ELR (cell line): ENCODE results near the gene KRT2.

ENCODE experiments used
- DNase-seq: peaks from one replicate; pipeline ENCODE4 v3.0.0-alpha.2; 2015; ENCODE audit warnings: low read depth

The KRT2 gene

DNA sequence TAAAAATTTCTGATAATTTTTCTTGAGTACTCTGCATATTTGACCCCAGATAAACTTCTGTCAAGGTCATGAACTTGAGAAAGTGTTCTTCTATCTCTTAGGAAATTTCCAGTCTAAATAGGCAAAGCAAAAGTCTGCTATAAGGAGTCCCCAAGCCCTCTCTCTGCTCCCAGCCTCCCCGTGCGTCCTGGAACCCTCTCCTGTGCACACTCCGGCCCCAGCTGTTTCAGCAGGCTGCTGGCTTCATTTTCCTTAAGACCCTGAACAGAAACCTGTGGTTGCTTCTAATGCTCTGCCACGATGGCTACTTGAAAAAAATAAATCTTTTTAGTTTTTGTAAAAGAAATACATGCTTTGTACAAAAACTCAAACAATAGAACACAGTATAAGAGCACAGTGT is 14.7 kb downstream of the KRT2 start:
- no peak for DNase-seq

DNA sequence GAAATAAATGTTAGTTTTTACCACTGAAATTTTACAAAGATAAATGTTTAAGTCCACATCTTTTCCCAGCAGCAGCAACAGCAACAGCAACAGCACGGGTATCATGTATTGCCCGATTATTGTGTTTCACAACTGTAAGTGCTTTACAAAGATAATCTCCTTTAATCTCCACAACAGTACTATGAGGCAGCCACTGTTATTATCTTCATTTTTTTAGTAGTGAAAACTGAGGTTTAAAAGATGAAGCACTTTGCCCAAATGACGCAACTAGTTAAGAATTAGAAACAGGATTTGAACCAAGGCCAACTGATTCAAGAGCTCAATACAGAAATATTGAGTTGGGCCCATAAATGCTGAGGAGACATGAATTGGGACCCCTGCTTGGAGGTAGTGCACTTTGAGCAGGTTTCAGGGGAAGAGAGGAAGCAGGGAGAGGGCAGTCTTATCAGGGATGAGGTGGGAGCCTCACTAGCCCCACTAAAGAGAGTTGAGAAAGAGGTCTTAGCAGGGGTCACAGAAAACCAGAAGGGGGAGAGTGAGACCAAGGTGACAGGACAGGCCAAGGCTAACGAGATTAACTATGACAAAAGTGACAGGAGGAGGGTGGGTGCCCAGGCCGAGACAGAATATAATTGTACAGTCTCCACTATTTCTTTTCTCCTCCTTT is 15.3 kb downstream of the KRT2 start:
- DNase-seq, result no peak

DNA sequence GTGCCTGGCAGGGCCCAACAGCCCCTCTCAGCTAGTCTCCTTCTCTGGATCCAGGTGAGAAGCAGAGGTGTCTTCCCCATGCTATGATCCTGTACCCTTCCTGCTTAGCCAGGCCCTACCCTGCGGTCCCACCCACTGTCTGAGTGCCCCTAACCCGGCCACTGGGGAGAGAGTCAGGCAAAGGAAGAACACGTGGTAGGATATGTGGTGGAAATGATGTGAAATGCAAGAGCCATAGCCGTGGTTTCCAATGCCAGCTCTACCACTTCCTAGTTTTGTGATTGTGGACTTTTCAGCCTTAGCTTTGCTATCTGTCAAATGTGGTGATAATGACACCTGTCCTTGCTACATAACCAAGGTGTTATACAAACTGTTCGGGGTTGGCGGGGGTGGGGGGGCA is 15.8 kb downstream of the KRT2 start:
- no peak for DNase-seq

DNA sequence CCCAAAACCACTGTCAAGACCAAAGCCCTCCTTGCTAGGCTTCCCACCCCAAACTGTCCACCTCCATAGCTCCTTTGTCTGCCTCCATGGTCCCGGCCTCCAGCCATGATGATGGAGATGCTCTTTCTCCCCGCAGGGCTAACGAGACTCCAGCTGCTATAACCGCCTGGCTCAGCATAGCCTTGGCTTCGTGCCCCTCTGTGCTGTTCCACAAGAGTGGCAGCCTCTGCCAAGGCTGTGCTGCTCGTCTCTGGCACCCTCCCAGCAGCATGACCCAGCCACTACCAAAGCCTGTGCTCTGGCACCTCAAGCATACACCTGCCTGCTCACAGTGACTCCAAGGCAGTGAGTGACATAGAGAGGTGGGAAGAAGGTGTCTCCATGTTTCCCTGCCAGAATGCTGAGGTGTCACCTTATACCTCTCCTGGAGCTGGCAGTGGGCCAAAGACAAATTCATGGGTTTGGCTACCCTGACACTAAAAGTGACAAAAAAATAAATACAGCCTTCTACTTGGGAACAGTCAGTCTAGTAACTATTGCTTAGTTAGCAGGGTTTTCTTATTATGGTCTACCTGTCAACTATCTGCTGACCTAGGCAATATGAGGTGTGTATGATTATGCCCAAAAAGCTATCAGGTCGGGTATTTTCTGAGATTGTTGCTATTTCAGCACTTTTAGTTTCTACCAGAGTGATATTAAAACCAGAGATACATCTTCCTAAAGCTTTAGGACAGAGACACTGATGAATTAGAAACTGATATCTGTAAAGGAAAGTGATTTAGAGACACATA is 17.6 kb downstream of the KRT2 start:
- no peak for DNase-seq

DNA sequence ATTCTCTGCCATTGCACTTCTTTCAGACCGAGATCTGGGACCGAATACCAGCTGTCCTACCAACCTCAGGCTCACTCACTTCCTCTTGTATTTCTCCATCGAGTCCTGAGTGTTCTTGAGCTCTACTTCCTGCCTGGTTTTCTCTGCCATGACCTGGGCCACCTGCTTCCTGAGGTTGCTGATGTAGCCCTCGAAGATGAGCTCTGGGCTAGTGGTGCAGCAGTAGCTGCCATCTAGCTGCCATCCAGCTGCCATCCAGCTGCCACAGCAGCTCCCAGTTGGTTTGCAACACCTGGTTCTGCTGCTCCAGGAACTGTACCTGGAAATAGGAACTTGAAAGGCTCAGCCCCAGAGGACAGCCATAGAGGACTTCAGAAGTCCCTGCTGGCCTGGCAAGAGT is 18.6 kb downstream of the KRT2 start:
- DNase-seq, result no peak

DNA sequence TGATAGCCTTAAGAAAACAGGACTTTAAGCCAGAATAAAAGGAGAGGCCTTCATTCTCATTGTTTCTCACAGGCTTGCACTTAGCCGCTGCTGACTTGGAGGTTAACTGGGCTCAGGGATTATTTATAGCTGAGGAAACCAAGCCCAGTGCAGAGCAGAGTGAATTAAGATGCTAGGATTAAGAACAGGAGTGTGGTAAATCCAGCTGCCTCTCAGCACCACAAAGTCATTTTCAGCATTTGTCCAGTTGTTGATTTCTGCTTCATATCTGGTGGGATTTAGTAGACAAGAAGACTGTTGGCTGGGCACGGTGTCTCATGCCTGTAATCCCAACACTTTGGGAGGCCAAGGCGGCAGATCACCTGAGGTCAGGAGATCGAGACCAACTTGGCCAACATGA is 19.4 kb downstream of the KRT2 start:
- DNase-seq, result no peak

DNA sequence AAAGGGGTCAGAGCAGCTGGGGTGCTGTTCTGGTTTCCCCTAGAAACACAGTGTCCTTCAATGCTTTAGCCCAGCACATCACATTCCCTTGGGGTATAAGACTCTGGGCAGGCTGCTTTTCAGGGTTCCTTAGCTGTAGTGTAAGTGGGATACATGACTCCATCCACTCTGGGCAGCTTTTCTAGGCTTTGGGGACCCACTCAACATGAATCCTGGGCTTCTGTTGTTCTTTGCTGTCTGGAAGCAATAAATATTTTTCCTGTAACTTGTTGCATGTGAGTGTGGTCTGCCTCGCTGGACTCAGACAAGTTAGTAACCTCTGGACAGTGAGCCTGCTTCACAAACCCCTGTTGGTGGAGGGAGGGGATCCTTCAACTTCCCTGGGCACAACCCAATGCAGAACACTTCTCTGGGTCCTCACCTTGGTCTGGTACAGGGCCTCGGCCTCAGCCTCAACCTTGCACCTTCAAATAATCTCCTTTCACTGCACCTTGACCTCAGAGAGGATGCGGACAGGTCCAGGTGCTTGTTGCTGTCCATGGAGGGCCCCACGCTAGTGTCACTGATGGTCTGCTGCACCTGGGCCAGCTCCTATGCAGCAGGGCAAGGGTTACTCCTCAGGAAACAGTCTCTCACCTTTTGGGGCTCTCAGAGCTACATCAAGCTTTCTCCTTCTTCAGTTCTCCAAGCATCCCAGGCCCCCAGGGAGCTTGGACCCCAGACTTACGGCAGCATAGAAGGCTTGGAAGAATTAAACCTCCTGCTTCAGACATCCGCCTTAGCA is 20.1 kb downstream of the KRT2 start:
- DNase-seq, result no peak

DNA sequence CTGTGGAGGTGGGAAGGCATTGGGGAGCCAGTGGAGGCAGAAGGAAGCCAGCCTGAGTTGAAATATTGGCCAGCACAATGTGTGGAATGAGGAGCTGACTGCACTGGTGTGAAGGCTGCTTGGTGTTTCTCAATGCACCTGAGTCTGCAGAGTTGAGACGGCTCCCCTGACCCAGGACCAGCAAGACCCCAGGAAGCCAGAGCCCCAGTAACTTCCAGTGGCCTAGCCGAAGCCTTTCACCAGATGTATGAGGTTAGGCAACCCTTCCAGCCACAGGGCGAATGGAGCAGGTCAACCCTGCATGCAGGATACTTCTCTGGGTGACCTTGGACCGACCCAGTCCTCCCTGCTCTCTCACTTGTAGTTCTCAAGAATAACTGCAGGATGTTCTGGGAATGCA is 20.7 kb downstream of the KRT2 start:
- no peak for DNase-seq

DNA sequence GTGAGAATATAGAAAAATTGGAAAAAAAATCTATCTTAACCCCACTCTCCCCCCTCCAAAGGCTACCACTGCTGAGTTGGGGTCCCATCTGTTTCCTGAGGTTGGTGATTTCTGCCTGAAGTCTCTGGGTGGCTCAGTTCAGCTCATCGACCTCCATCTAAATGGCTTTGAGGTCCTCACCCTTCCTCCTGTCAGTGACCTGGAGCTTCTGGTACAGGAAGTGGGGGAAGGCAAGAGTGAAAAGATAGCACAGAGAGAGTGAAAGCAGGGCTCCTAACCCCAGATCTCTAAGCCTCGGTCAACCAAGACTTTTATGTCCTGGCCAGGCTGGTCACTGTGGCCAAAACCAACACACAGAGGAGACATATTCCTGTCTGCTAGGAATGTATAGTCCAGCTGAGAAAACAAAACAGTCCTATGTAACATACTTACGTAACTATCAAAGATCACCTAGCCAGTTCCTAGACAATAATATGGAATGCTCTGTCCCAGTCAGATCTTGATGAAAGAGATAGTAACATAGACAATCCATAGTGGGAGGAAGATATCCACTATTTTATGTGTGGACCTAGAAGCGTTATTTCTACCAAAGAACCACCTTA is 21.3 kb downstream of the KRT2 start:
- no peak for DNase-seq

DNA sequence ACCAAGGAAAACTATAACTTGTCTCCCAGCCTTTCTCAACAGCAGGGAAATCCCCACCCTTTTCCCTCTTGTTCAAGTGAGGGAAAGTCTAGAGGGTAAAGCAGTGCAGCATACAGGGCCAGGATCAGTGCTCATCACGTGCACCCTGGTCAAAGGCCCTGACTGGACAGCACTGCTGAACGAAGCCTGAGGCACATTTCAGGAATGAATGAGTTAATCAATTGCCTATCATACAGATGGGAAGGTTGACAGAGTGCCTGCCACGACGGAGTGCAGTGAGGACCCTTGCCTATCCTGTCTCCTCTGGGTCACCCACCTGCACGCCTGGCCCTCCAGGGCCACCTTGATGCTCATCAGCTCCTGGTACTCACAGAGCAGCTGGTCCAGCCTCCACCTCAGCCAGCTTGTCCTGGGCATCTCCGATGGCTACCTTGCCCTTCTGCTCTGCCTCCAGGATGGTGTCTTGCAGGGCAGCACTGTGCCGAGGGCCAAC is 22.0 kb downstream of the KRT2 start:
- no peak for DNase-seq

DNA sequence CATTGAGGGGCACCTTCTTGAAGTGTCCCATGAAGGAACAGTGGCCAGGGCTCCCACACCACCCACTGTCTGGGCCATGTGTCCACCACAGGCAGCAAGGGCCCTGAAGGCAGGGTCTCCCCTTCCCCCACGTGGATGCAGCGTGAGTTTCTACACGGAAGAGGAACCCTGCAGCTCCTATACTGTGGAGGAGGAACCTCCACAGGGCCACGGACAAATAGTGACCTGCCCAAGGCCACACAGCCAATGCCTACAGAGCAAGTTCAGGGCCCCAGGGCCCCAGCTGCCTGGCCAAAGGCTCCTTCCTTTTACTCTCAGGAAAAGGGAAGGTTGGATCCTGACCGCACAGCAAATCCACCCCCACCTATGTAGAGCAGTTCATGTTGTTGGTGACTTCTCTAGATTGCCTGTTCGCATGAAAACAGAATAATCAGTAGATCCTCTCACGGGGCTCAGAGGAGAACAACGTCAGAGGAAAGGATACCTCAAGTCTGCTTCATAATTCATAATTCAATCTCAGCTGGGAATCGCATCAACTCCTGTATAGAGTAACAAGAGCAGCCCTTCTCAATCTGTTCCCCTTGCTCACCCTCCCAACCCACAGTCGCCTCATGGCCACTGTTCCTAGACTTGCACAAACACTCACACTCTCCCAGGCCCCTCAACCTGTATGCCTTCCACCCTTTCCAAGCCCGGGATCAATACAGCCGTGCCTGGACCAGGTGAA is 22.6 kb downstream of the KRT2 start:
- no peak for DNase-seq

DNA sequence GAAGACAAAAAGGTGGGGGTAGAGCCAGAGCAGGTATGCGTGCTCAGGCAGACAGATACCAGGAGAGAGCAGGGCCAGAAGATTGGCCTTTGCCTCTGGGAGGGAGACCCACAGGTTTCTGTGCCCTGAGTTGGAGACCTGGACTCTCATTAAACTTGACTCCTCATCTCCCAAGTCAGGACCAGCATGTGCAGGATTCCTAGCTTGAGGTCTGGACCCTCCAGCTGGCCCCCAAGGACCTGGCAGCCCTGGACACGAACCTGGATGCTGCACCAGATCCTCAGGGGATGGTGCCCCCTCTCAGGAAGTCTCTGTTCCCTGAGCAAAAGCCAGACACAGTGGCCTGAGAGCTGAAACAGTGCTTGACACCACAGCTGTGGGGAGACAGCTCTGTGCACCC is 23.2 kb downstream of the KRT2 start:
- DNase-seq, result no peak

DNA sequence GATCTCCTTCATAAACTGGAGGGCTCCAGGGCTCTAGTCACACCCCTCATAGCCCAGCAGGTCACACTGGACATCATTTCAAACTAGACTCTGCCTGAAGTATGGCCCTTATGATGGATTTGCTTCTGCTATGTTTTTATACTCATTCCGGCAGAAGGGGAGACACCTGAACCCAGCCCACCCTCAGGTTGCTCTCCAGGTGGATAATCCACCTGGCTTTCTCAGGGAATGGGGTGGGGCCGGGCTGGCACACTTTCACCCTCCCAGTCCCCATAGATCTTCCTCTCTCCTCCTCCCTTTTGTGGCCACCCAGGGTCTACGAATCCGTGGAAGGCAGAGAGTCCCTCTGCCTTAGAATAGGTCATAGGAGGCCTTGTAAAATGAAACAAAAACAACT is 23.9 kb downstream of the KRT2 start:
- DNase-seq, result no peak

DNA sequence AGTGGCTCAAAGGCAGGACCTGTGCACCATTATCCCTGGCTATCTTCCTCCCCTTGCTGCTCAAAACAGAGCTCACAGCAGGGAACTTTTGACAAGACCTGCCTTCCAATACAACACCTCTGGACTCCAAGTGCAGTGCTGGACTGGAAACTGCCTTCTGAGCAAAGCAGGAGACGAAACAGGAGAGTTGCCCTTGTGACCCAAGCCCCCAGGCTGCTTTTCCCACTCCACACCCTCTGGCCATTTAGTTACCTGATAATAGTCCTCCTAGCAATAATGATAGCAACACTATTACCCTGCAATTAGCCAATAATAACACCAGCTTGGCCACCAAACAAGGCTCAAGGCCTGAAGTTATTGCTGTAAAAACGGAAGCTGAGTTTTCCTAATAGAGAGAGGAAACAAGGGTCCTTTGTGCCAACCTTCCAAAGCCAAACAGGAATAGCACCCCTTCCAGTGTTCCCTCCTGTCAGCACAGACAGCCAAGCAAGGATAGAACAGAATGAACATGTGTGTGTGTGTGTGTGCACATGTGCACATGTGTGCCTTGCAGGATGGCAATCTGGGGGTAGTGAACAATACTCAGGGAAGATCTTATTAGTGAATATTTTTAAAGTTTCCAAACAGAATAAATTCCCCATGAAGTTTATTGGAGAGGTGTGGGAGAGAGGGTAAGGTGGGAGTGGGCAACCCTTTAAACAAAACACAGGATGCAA is 24.5 kb downstream of the KRT2 start:
- DNase-seq, result no peak

DNA sequence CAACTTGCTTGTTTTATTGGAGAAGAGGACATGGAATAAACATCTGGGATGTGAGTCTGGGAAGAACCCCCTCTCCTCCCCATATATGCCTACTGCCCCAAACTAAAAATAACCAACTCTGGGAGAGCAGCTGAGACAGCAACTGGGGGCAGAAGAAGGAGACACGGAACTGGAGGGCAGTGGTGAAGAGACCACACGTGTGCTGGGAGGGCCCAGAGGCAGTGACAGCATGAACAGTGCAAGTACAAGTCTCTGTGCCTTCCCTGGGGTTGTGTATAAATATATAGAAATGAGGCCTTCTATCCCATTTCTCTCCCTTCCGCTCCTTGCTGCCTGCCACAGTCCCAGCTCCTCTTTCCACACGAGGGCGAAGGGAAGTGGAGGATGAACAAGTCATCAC is 29.7 kb downstream of the KRT2 start:
- DNase-seq, result no peak

DNA sequence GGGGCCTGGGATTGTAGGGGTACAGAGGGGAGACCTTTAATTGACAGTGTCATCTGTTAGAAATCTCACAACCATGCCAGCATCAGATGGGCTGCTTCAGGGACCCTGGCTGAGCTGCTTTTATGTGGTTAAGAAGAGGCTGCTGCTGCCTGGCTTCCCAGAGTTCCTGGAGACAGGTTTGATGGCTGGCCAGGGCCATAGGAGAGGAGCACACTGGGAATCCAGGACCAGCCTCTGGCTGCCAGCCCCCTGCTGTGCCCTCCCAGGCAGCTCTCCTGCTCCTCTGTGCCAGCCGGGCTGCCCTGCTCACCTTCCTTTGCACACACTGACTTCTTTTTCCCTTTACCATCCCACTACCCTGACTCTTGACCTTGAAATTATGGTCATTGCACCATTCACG is 33.1 kb downstream of the KRT2 start:
- DNase-seq, result no peak

DNA sequence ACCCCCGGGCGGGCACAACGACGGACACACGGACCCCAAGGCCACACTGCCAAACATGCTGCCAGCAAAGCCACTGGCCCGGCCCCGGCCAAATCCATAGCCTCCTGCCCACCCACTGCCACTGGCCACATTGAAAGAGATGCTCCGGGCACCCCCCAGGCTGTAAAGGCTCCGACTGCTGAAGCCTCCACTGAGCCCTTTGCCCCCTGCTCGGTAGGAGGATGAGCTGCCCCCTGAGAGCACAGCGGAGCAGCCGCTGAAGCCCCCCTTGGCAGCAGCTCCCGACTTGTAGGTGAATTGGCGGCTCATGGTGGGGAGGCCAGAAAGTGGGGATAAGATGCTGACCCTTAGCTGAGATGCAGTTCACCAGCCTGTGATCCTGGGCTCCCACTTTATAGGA is 33.8 kb downstream of the KRT2 start, which contains the start of gene KRT73:
Gene KRT73 (minus strand): TSS at position 344 of the 400 bp plus-strand sequence. CDS start 35 bp downstream, at position 309.
- no peak for DNase-seq

DNA sequence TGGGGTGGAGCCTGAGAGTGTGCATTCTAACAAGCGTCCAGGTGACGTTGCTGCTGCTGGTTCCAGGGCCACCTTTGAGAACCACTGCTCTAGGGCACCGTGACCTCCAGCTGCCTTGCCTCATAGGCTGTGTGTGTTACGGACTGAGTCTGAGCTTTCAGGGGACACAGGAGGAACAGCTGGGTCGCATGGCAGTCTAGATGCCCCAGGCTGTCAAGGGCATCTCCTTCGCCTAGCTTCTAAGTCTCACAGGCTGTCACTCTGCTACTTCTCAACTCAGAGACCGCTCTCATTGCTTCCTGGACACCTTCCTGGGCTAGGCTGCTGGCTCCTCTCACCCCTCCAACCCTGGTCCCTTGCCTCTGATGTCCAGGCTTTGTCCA is 34.6 kb downstream of the KRT2 start:
- no peak for DNase-seq

DNA sequence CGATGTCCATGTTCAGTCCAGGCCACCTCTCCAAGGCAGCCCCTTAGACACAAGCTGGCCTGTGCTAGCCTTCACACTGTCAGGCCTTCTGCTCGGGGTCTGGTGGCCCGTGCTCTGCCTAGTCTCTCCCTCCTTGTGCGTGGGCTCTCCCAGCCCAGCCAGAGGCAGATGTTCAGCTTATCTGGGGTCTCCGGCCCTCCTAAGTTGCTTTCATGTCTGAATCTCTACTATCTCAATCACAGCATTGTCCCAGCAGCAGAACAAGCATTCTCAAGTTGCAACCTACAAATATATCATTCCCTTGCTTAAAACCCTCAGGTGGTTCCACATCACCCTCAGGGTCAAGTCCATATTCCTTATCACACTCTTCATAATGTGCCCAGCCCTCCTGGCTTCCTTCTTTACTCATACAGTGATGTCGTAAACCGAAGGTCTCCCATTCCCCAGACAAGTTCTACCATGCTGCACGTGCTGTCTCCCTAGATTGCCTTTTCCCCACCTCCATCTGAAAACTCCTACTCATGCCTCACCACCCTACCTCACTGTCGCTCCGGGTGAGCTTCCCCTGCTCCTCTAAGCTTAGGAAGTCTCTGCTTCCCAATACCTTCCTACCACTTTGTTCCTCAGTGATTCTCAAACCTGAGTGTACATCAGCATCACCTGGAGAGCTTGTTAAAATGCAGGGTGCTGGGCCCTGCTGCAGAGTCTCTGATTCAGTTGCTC is 35.2 kb downstream of the KRT2 start:
- no peak for DNase-seq

DNA sequence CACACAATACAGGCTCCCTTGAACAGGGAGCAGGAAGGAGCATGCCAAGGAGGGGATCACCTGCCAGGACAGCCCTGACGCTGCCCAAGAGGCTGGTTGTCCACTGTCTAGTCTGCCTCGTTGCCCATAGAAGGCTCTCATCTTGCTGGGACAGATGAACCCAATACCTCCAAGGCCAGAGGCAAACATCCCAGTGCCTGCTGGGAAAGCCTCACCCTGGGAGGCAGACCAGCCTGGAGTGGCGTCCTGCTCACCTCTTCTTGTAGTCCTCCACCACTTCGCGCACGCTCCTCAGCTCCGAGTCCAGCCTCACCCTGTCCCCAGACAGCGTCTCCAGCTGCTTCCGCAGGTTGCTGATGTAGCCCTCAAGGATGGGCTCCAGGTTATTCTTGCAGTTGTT is 36.1 kb downstream of the KRT2 start:
- no peak for DNase-seq
